Measurements from ENCODE around the gene SNX24. TPM values are rescaled to one million over a fixed set of nuclear protein-coding genes. Genes with fewer than 3 reads are reported as not detected.

Gene SNX24
- total RNA-seq, 1 experiment from 2014 or later: 13.9 TPM

DNA sequence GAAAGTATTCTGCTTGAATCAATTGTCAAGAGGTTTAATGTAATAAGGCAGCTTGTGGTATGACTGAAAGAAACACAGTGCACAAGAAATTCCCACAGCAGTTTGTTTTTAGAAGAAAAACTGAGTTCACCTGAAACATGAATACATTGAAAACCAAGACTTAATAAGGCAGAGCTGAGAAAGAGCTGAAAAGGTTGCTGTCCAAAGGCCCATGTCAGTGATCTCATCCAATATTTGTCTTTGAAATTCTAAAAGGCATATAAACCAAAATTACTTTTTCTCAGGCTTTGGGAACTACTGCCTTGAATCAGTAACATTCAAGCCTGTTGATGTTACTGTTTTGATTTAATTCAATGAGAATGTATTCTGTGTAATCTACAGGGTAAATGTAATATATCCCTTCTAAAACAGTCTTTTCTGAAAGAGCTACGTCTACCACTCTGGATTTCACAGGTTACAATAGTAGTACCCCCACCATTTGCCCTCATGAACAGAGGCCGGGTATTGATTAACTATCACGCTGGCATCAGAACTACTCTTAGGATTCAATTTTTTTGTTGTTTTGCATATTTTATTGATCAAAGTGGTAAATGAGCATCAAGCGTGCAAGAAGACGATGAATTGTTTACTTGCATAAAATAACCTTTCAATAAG is 133.4 kb downstream of the SNX24 start:
- Mint-ChIP-seq H3K27me3 (ENCODE audit: low read depth) (no peaks in the 10 kb centered on the region), H3K9me3 (no peaks in the 10 kb centered on the region), H3K27ac (peak overlapping the region in 1 of 3 experiments; percentile 59; a peak in 1 of 7 replicates), H3K4me3 (no peak overlapping the region), H3K4me1 (no peaks in the 10 kb centered on the region), H3K36me3 (ENCODE audit: insufficient read depth in 1 of 3, low read depth in 3 of 3) (no peaks in the 10 kb centered on the region)
- H3K14ac ChIP-seq (ENCODE audit: insufficient read depth, low read length): no peak overlapping the region
- no CpG with 5 or more reads among the region's 5 CpGs for WGBS (ENCODE audit: extremely low coverage, insufficient read length, low lambda C conversion rate)
- H3K27me3 ChIP-seq (ENCODE audit: insufficient read depth, low read length): no peaks in the 10 kb centered on the region
- H3K79me2 ChIP-seq (ENCODE audit: insufficient read depth, low read length): no peaks in the 10 kb centered on the region
- H3K79me1 ChIP-seq (ENCODE audit: insufficient read depth, low read depth, low read length, poor library complexity, severe bottlenecking): no peaks in the 10 kb centered on the region
- H2BK120ac ChIP-seq (ENCODE audit: low read depth, low read length, poor library complexity, severe bottlenecking): no peak overlapping the region
- no peak overlapping the region for H3K4me2 ChIP-seq (ENCODE audit: insufficient read depth, insufficient read length, low read length)
- no peak overlapping the region for H2BK5ac ChIP-seq (ENCODE audit: insufficient read length, low read length)
- H4K20me1 ChIP-seq (ENCODE audit: control insufficient read depth, insufficient read depth, insufficient read length): no peaks in the 10 kb centered on the region
- H2BK20ac ChIP-seq (ENCODE audit: low read depth, low read length, poor library complexity, severe bottlenecking): no peak overlapping the region
- H3K23ac ChIP-seq (ENCODE audit: insufficient read length, low read depth, low read length): no peak overlapping the region
- H3K23me2 ChIP-seq (ENCODE audit: insufficient read length, low read depth, low read length, poor library complexity, severe bottlenecking): no peaks in the 10 kb centered on the region
- DNase-seq: no peak
- H4K91ac ChIP-seq (ENCODE audit: insufficient read length, low read depth, low read length): no peak overlapping the region
- H2BK15ac ChIP-seq (ENCODE audit: low read depth, low read length): no peak overlapping the region
- no peak overlapping the region for H3K56ac ChIP-seq (ENCODE audit: insufficient read length, low read depth, low read length)
- no peak overlapping the region for H3K27ac ChIP-seq (ENCODE audit: insufficient read length, low read depth, low read length)
- H3K4me1 ChIP-seq (ENCODE audit: insufficient read depth, low read length): no peaks in the 10 kb centered on the region
- no peak overlapping the region for H4K5ac ChIP-seq (ENCODE audit: insufficient read length, low read depth, low read length)
- no peak overlapping the region for H3T11ph ChIP-seq (ENCODE audit: low read length)
- no peak overlapping the region for H3K18ac ChIP-seq (ENCODE audit: insufficient read length, low read depth, low read length)
- no peak overlapping the region for H3K9ac ChIP-seq (ENCODE audit: extremely low read depth, insufficient read length, low read length)
- no peak for TF ChIP-seq CTCF (conservative IDR thresholded peaks at IDR 0.05)
- no peak overlapping the region for H2AK5ac ChIP-seq (ENCODE audit: insufficient read length, low read length)
- H4K8ac ChIP-seq (replicated peaks; ENCODE audit: insufficient read length, low read depth, low read length): no peak overlapping the region
- no peaks in the 10 kb centered on the region for H3K9me3 ChIP-seq (ENCODE audit: control insufficient read depth, low read depth, low read length)
- no peak overlapping the region for H2AFZ ChIP-seq (ENCODE audit: low read length)
- H2BK12ac ChIP-seq (ENCODE audit: insufficient read length, low read depth, low read length): no peak overlapping the region
- no peak overlapping the region for H3K4ac ChIP-seq (ENCODE audit: low read depth, low read length)
